ENCODE data around the gene ADM5. TPM values are rescaled to one million over a fixed set of nuclear protein-coding genes. Genes with fewer than 3 reads are reported as not detected.

Gene ADM5
- total RNA-seq, 1 donor from 2014 or later = 3.2 TPM

GRCh38 chr19:49684251-49684982 lies 5.0 kb upstream of the ADM5 start:
- H3K9me3 Mint-ChIP-seq (ENCODE audit: unreplicated experiment) = peaks cover 5% of the 10 kb centered on the region
- no peak overlapping the region for H3K27ac Mint-ChIP-seq (ENCODE audit: unreplicated experiment)
- DNase-seq = peak; percentile 60
- H3K27me3 Mint-ChIP-seq (ENCODE audit: unreplicated experiment) = peaks cover 12% of the 10 kb centered on the region
- no peak overlapping the region for H3K4me3 Mint-ChIP-seq (ENCODE audit: unreplicated experiment)
- H3K36me3 Mint-ChIP-seq (ENCODE audit: unreplicated experiment) = no peaks in the 10 kb centered on the region
- peaks cover 18% of the 10 kb centered on the region for H3K4me1 Mint-ChIP-seq (ENCODE audit: low read depth, unreplicated experiment)
- TF ChIP-seq CTCF (IDR thresholded peaks at IDR 0.05; ENCODE audit: partially characterized antibody, unreplicated experiment) = peak; percentile 43

- no peak for TF ChIP-seq CTCF (IDR thresholded peaks at IDR 0.05; ENCODE audit: partially characterized antibody, unreplicated experiment)
- peak overlapping the region; percentile 40 for H3K4me3 Mint-ChIP-seq (ENCODE audit: unreplicated experiment)
- peaks cover 12% of the 10 kb centered on the region for H3K4me1 Mint-ChIP-seq (ENCODE audit: low read depth, unreplicated experiment)
- no peak for DNase-seq
- no peaks in the 10 kb centered on the region for H3K36me3 Mint-ChIP-seq (ENCODE audit: unreplicated experiment)
- peaks cover 5% of the 10 kb centered on the region for H3K9me3 Mint-ChIP-seq (ENCODE audit: unreplicated experiment)
- H3K27me3 Mint-ChIP-seq (ENCODE audit: unreplicated experiment) = peaks cover 12% of the 10 kb centered on the region
- H3K27ac Mint-ChIP-seq (ENCODE audit: unreplicated experiment) = no peak overlapping the region
Observed at GRCh38 chr19:49684983-49685553, 4.3 kb upstream of the ADM5 start.

- Mint-ChIP-seq H3K9me3 (ENCODE audit: unreplicated experiment) (peaks cover 11% of the 10 kb centered on the region), H3K4me1 (ENCODE audit: low read depth, unreplicated experiment) (peaks cover 10% of the 10 kb centered on the region), H3K27me3 (ENCODE audit: unreplicated experiment) (peaks cover 18% of the 10 kb centered on the region), H3K36me3 (ENCODE audit: unreplicated experiment) (no peaks in the 10 kb centered on the region), H3K4me3 (ENCODE audit: unreplicated experiment) (no peak overlapping the region), H3K27ac (ENCODE audit: unreplicated experiment) (no peak overlapping the region)
- TF ChIP-seq CTCF (IDR thresholded peaks at IDR 0.05; ENCODE audit: partially characterized antibody, unreplicated experiment) = no peak
- no peak for DNase-seq
Observed at GRCh38 chr19:49685845-49686332, 3.5 kb upstream of the ADM5 start.

GRCh38 chr19:49686503-49687088 lies 2.8 kb upstream of the ADM5 start:
- no peak overlapping the region for H3K27ac Mint-ChIP-seq (ENCODE audit: unreplicated experiment)
- H3K9me3 Mint-ChIP-seq (ENCODE audit: unreplicated experiment) = peaks cover 12% of the 10 kb centered on the region
- H3K36me3 Mint-ChIP-seq (ENCODE audit: unreplicated experiment) = no peaks in the 10 kb centered on the region
- H3K27me3 Mint-ChIP-seq (ENCODE audit: unreplicated experiment) = peaks cover 20% of the 10 kb centered on the region
- peaks cover 10% of the 10 kb centered on the region for H3K4me1 Mint-ChIP-seq (ENCODE audit: low read depth, unreplicated experiment)
- DNase-seq = no peak
- no peak overlapping the region for H3K4me3 Mint-ChIP-seq (ENCODE audit: unreplicated experiment)
- no peak for TF ChIP-seq CTCF (IDR thresholded peaks at IDR 0.05; ENCODE audit: partially characterized antibody, unreplicated experiment)

- TF ChIP-seq CTCF (IDR thresholded peaks at IDR 0.05; ENCODE audit: partially characterized antibody, unreplicated experiment) = no peak
- H3K36me3 Mint-ChIP-seq (ENCODE audit: unreplicated experiment) = no peaks in the 10 kb centered on the region
- no peak overlapping the region for H3K27ac Mint-ChIP-seq (ENCODE audit: unreplicated experiment)
- peaks cover 10% of the 10 kb centered on the region for H3K4me1 Mint-ChIP-seq (ENCODE audit: low read depth, unreplicated experiment)
- no peak overlapping the region for H3K4me3 Mint-ChIP-seq (ENCODE audit: unreplicated experiment)
- DNase-seq = no peak
- H3K27me3 Mint-ChIP-seq (ENCODE audit: unreplicated experiment) = peaks cover 20% of the 10 kb centered on the region
- peaks cover 12% of the 10 kb centered on the region for H3K9me3 Mint-ChIP-seq (ENCODE audit: unreplicated experiment)
Observed at GRCh38 chr19:49687150-49687549, 2.2 kb upstream of the ADM5 start.
